Skeletal muscle tissue (tissue), 4 donors: ENCODE measurements around the gene UBE2Q1. TPM values are rescaled to one million over a fixed set of nuclear protein-coding genes. Genes with fewer than 3 reads are reported as not detected.
"Not testable (repeated sequence)": the region's sequence is repeated elsewhere in the genome, so short reads cannot be mapped to it uniquely, and the experiment has no call there.

Source experiments
- H3K27ac ChIP-seq: one replicate; pipeline ENCODE4 v1.7.0; 2013; ENCODE audit warnings: mild to moderate bottlenecking, low read depth, low read length, inconsistent platforms
- H3K27me3 ChIP-seq, 3 donors: one replicate each; pipeline ENCODE4 v1.7.0; 2013; ENCODE audit warnings: low read length in 3 of 3; ENCODE audit not compliant: control insufficient read depth in 3 of 3, insufficient read depth in 3 of 3
- H3K36me3 ChIP-seq, 3 donors: one replicate each; pipeline ENCODE4 v1.7.0; 2013; ENCODE audit warnings: low read length in 3 of 3; ENCODE audit not compliant: control insufficient read depth in 3 of 3, insufficient read depth in 3 of 3
- H3K4me1 ChIP-seq, 3 donors: one replicate each; pipeline ENCODE4 v1.7.0; 2013; ENCODE audit warnings: low read length in 3 of 3, mild to moderate bottlenecking in 3 of 3; ENCODE audit not compliant: control insufficient read depth in 3 of 3, insufficient read depth in 3 of 3
- H3K4me3 ChIP-seq, 3 donors: one replicate each; pipeline ENCODE4 v1.7.0; 2013; ENCODE audit warnings: low read length in 3 of 3
- H3K9ac ChIP-seq, 3 donors: one replicate each; pipeline ENCODE4 v1.7.0; 2013; ENCODE audit warnings: low read length in 3 of 3, mild to moderate bottlenecking in 3 of 3, moderate library complexity in 2 of 3, low read depth in 1 of 3
- H3K9me3 ChIP-seq, 3 donors: one replicate each; pipeline ENCODE4 v1.7.0; 2013; ENCODE audit warnings: low read length in 3 of 3; ENCODE audit not compliant: control insufficient read depth in 3 of 3
- total RNA-seq: library from RNA; depleted of rRNA; stranded (reverse); fragments of >200 nt; gene quantifications from one replicate; pipeline ENCODE4 v1.2.3, GENCODE V29; 2014
- donor health status: Osteomylitis.

The UBE2Q1 gene
- total RNA-seq, 1 donor from 2014 or later = 15.1 TPM

- Histone ChIP-seq H3K4me3 (no peak overlapping the region), H3K4me1 (no peaks in the 10 kb centered on the region), H3K9me3 (no peaks in the 10 kb centered on the region), H3K27ac (no peak overlapping the region), H3K9ac (no peak overlapping the region), H3K27me3 (peaks cover 4 to 22% (median 7%) of the 10 kb centered on the region in 3 donors), H3K36me3 (no peaks in the 10 kb centered on the region)
These were observed 17.2 kb downstream of the UBE2Q1 start for GRCh38 chr1:154541231-154541630.

- Histone ChIP-seq H3K36me3 (no peaks in the 10 kb centered on the region), H3K27ac (no peak overlapping the region), H3K9me3 (no peaks in the 10 kb centered on the region), H3K27me3 (peaks cover 4 to 21% (median 7%) of the 10 kb centered on the region in 3 donors), H3K4me1 (no peaks in the 10 kb centered on the region), H3K9ac (no peak overlapping the region), H3K4me3 (no peak overlapping the region)
These were observed 18.7 kb downstream of the UBE2Q1 start for GRCh38 chr1:154539486-154540483.

- Histone ChIP-seq H3K9ac (no peak overlapping the region), H3K9me3 (no peaks in the 10 kb centered on the region), H3K4me1 (no peaks in the 10 kb centered on the region), H3K36me3 (no peaks in the 10 kb centered on the region), H3K27me3 (peaks cover 0 to 13% (median 7%) of the 10 kb centered on the region in 3 donors), H3K4me3 (no peak overlapping the region), H3K27ac (no peak overlapping the region)
These were observed 21.9 kb downstream of the UBE2Q1 start for GRCh38 chr1:154536570-154536969.

GRCh38 chr1:154533952-154534844, 24.3 kb downstream of the UBE2Q1 start:
- no peaks in the 10 kb centered on the region for H3K36me3 ChIP-seq
- H3K27me3 ChIP-seq = peaks cover 0 to 3% (median 0%) of the 10 kb centered on the region in 3 donors
- H3K27ac ChIP-seq = no peak overlapping the region
- no peaks in the 10 kb centered on the region for H3K4me1 ChIP-seq
- H3K9ac ChIP-seq = no peak overlapping the region
- H3K4me3 ChIP-seq = no peak overlapping the region
- no peaks in the 10 kb centered on the region for H3K9me3 ChIP-seq

GRCh38 chr1:154531950-154532349, 26.5 kb downstream of the UBE2Q1 start:
- not testable (repeated sequence) for H3K27ac ChIP-seq, H3K4me3 ChIP-seq, H3K27me3 ChIP-seq, H3K9me3 ChIP-seq, H3K36me3 ChIP-seq, H3K4me1 ChIP-seq, H3K9ac ChIP-seq

GRCh38 chr1:154529308-154529707, 29.2 kb downstream of the UBE2Q1 start:
- Histone ChIP-seq H3K27ac (no peak overlapping the region), H3K36me3 (no peaks in the 10 kb centered on the region), H3K4me1 (no peaks in the 10 kb centered on the region), H3K9ac (no peak overlapping the region), H3K4me3 (no peak overlapping the region), H3K9me3 (no peaks in the 10 kb centered on the region), H3K27me3 (peaks cover 0 to 3% (median 0%) of the 10 kb centered on the region in 3 donors)

GRCh38 chr1:154527192-154527591, 31.3 kb downstream of the UBE2Q1 start:
- Histone ChIP-seq H3K9ac (no peak overlapping the region), H3K9me3 (no peaks in the 10 kb centered on the region), H3K27me3 (peaks cover 0 to under 1% (median 0%) of the 10 kb centered on the region in 3 donors), H3K4me1 (no peaks in the 10 kb centered on the region), H3K27ac (no peak overlapping the region), H3K4me3 (no peak overlapping the region), H3K36me3 (peaks cover 0 to 2% (median 0%) of the 10 kb centered on the region in 3 donors)

GRCh38 chr1:154524881-154525280, 33.6 kb downstream of the UBE2Q1 start:
- Histone ChIP-seq H3K4me1 (peaks cover 0 to 7% (median 0%) of the 10 kb centered on the region in 3 donors), H3K4me3 (no peak overlapping the region), H3K9ac (no peak overlapping the region), H3K36me3 (peaks cover 0 to 2% (median 0%) of the 10 kb centered on the region in 3 donors), H3K9me3 (no peaks in the 10 kb centered on the region), H3K27me3 (peaks cover 0 to 5% (median 0%) of the 10 kb centered on the region in 3 donors), H3K27ac (no peak overlapping the region)

GRCh38 chr1:154521695-154522094, 36.8 kb downstream of the UBE2Q1 start:
- Histone ChIP-seq H3K4me3 (no peak overlapping the region), H3K36me3 (peaks cover 0 to 2% (median 0%) of the 10 kb centered on the region in 3 donors), H3K4me1 (peaks cover 0 to 9% (median 0%) of the 10 kb centered on the region in 3 donors), H3K27me3 (peaks cover 0 to 5% (median 0%) of the 10 kb centered on the region in 3 donors), H3K9me3 (no peaks in the 10 kb centered on the region), H3K27ac (no peak overlapping the region), H3K9ac (no peak overlapping the region)
